GM04504 (cell line): ENCODE measurements around the gene ADAMTS2.

ENCODE experiments used
- DNase-seq: peaks from one replicate; pipeline ENCODE4 v3.0.0-alpha.2; 2012; ENCODE audit warnings: low read depth

ADAMTS2 gene

GRCh38 chr5:179254638-179255271 lies 90.5 kb downstream of the ADAMTS2 start:
- DNase-seq = no peak

GRCh38 chr5:179253730-179254129 lies 91.5 kb downstream of the ADAMTS2 start:
- DNase-seq = no peak

GRCh38 chr5:179251276-179251969 lies 93.8 kb downstream of the ADAMTS2 start:
- DNase-seq = no peak

- no peak for DNase-seq
These were observed 94.6 kb downstream of the ADAMTS2 start for GRCh38 chr5:179250561-179251225.

GRCh38 chr5:179246227-179246626 lies 99.0 kb downstream of the ADAMTS2 start:
- no peak for DNase-seq

GRCh38 chr5:179245031-179245430 lies 100.2 kb downstream of the ADAMTS2 start:
- DNase-seq = no peak

GRCh38 chr5:179244044-179244443 lies 101.2 kb downstream of the ADAMTS2 start:
- DNase-seq = peak; percentile 34

GRCh38 chr5:179243333-179243732 lies 101.9 kb downstream of the ADAMTS2 start:
- peak; percentile 64 for DNase-seq

GRCh38 chr5:179242676-179243075 lies 102.6 kb downstream of the ADAMTS2 start:
- DNase-seq = no peak

GRCh38 chr5:179241764-179242370 lies 103.4 kb downstream of the ADAMTS2 start:
- DNase-seq = no peak

GRCh38 chr5:179241175-179241574 lies 104.1 kb downstream of the ADAMTS2 start:
- DNase-seq = no peak

GRCh38 chr5:179240561-179240960 lies 104.7 kb downstream of the ADAMTS2 start:
- DNase-seq = no peak

- no peak for DNase-seq
These were observed 105.8 kb downstream of the ADAMTS2 start for GRCh38 chr5:179239256-179240135.

GRCh38 chr5:179238628-179238970 lies 106.7 kb downstream of the ADAMTS2 start:
- DNase-seq = no peak

- no peak for DNase-seq
These were observed 107.3 kb downstream of the ADAMTS2 start for GRCh38 chr5:179237770-179238627.

- no peak for DNase-seq
These were observed 109.6 kb downstream of the ADAMTS2 start for GRCh38 chr5:179235416-179236400.

GRCh38 chr5:179234563-179235135 lies 110.6 kb downstream of the ADAMTS2 start:
- no peak for DNase-seq

- DNase-seq = no peak
These were observed 111.2 kb downstream of the ADAMTS2 start for GRCh38 chr5:179233909-179234562.
